ENCODE measurements around the gene HGS. TPM values are rescaled to one million over a fixed set of nuclear protein-coding genes. Genes with fewer than 3 reads are reported as not detected.

The HGS gene
- total and polyA plus RNA-seq, 2 of the 13 experiments (the other 11 are each of a cell fraction or from before 2014, with no cell fraction given), result 73.3 to 78.1 TPM

- TF ChIP-seq ZFX (CRISPR knock-in tag; IDR thresholded peaks at IDR 0.05; ENCODE audit: low read depth), result peak; percentile 96
- peak; percentile 92 for TF ChIP-seq ZFP82 (CRISPR knock-in tag; IDR thresholded peaks at IDR 0.05; ENCODE audit: borderline replicate concordance)
- 0 out of 2 replicates have a peak, but pooled peaks have one; percentile 83 for TF ChIP-seq SMAD1 (CRISPR knock-in tag; IDR thresholded peaks at IDR 0.05; ENCODE audit: borderline replicate concordance, low read depth)
- TF ChIP-seq ZNF280D (CRISPR knock-in tag; IDR thresholded peaks at IDR 0.05), result peak; percentile 99
- TF ChIP-seq NFAT5 (CRISPR knock-in tag; IDR thresholded peaks at IDR 0.05), result peak; percentile 99
- TF ChIP-seq TCF7 (IDR thresholded peaks at IDR 0.05; ENCODE audit: low read depth), result peak; percentile 42; the same call in 1 of the 2 replicates
- TF ChIP-seq EP300 (IDR thresholded peaks at IDR 0.05; ENCODE audit: low read depth in 2 of 2, low read length in 2 of 2), result peak in 1 of 2 experiments; percentile 13; a peak in 1 of 4 replicates
- TF ChIP-seq EP300 (CRISPR knock-in tag; IDR thresholded peaks at IDR 0.05; ENCODE audit: borderline replicate concordance), result peak; percentile 75; the same call in 1 of the 2 replicates
- TF ChIP-seq TEF (CRISPR knock-in tag; IDR thresholded peaks at IDR 0.05), result peak; percentile 96
- TF ChIP-seq ZNF317 (CRISPR knock-in tag; IDR thresholded peaks at IDR 0.05), result peak; percentile 92
- TF ChIP-seq PAF1 (CRISPR knock-in tag; IDR thresholded peaks at IDR 0.05), result 0 out of 2 replicates have a peak, but pooled peaks have one; percentile 46
- peak; percentile 98 for TF ChIP-seq AKNA (CRISPR knock-in tag; IDR thresholded peaks at IDR 0.05; ENCODE audit: borderline replicate concordance)
Measured at GRCh38 chr17:81727324-81728031, 43.7 kb downstream of the HGS start (continued).
